CD4-positive, alpha-beta T cell (primary cell): ENCODE results near the gene NDST3. TPM values are rescaled to one million over a fixed set of nuclear protein-coding genes. Genes with fewer than 3 reads are reported as not detected.

ENCODE experiments used
- ATAC-seq: fragments of 200-7000 bp; cut with Tn5 transposase; one replicate; pipeline ENCODE4 v1.10.0; 2022; ENCODE audit warnings: mild to moderate bottlenecking; ENCODE audit not compliant: poor library complexity
- CTCF ChIA-PET: fragments of 350-600 bp; sonication (Branson Sonifier 250); formaldehyde crosslinking; loops from one replicate; lab custom pipeline; 2021; ENCODE audit warnings: antibody characterized with exemption, inconsistent platforms; lab: Charles Lee
- POLR2A ChIA-PET: fragments of 350-600 bp; sonication (Branson Sonifier 250); formaldehyde crosslinking; loops from one replicate; lab custom pipeline; 2021; ENCODE audit warnings: antibody characterized with exemption, inconsistent platforms; lab: Charles Lee
- DNase-seq, 14 experiments: peaks; one replicate each; pipeline ENCODE4 v3.0.0-alpha.2; 2013 to 2020; ENCODE audit warnings: mixed read lengths in 2 of 14
- H3K27ac ChIP-seq, 2 donors: one replicate each; pipeline versions ENCODE4 v1.5.1 to v1.7.0; 2013; ENCODE audit warnings: low read length in 2 of 2, low read depth in 1 of 2, mild to moderate bottlenecking in 1 of 2
- H3K27me3 ChIP-seq, 2 experiments: 1 replicate in 1 of 2; 2 replicates in 1 of 2; pipeline versions ENCODE4 v1.6.1 to v1.7.0; 2013; ENCODE audit warnings: low read length in 2 of 2, control low read depth in 1 of 2, mild to moderate bottlenecking in 1 of 2, moderate library complexity in 1 of 2; ENCODE audit not compliant: insufficient read depth in 2 of 2, control insufficient read depth in 1 of 2
- H3K36me3 ChIP-seq: one replicate; pipeline ENCODE4 v1.6.1; 2013; ENCODE audit warnings: low read length, control low read depth; ENCODE audit not compliant: insufficient read depth
- H3K4me1 ChIP-seq: one replicate; pipeline ENCODE4 v1.6.1; 2013; ENCODE audit warnings: low read length, control low read depth; ENCODE audit not compliant: insufficient read depth
- H3K4me3 ChIP-seq: one replicate; pipeline ENCODE4 v1.5.1; 2013; ENCODE audit warnings: mild to moderate bottlenecking, low read length, moderate library complexity
- H3K9me3 ChIP-seq, 2 experiments: 1 replicate in 1 of 2; 2 replicates in 1 of 2; pipeline versions ENCODE4 v1.6.1 to v1.7.0; 2013; ENCODE audit warnings: low read length in 2 of 2, mild to moderate bottlenecking in 2 of 2, control low read depth in 1 of 2, moderate library complexity in 1 of 2; ENCODE audit not compliant: control insufficient read depth in 1 of 2, insufficient read depth in 1 of 2
- H3K27ac Mint-ChIP-seq: one replicate; pipeline ENCODE4 v1.8.0; 2020; ENCODE audit warnings: mixed read lengths
- H3K27me3 Mint-ChIP-seq: one replicate; pipeline ENCODE4 v1.8.0; 2021; ENCODE audit warnings: mixed read lengths
- H3K36me3 Mint-ChIP-seq: one replicate; pipeline ENCODE4 v1.8.0; 2021; ENCODE audit warnings: low read depth, mixed read lengths
- H3K4me1 Mint-ChIP-seq: one replicate; pipeline ENCODE4 v1.8.0; 2021; ENCODE audit warnings: low read depth, mixed read lengths
- H3K4me3 Mint-ChIP-seq: one replicate; pipeline ENCODE4 v1.8.0; 2020; ENCODE audit warnings: mild to moderate bottlenecking, mixed read lengths
- H3K9me3 Mint-ChIP-seq: one replicate; pipeline ENCODE4 v1.8.0; 2020; ENCODE audit warnings: mixed read lengths
- CTCF ChIP-seq: fragments of 200-600 bp; IDR thresholded peaks from one replicate; pipeline ENCODE4 v1.8.0; 2022; ENCODE audit warnings: antibody characterized with exemption, mild to moderate bottlenecking
- intact Hi-C, 2 experiments: fragments of 100-400 bp; cut with DNase I in 1 of 2; cut with micrococcal nuclease in 1 of 2; formaldehyde crosslinking; loops; one replicate each; pipeline versions ENCODE4 v1.15.1 to v1.9.0; 2023 to 2025; cut with DNase I, micrococcal nuclease
- total RNA-seq, 174 experiments: library from RNA in 2 of 174; stranded (reverse) in 2 of 174; gene quantifications; one replicate each; pipeline ENCODE4 v1.2.3 and lab custom pipeline; 2021 to 2026

NDST3 gene
- total RNA-seq, 2 experiments from 2014 or later, result not detected

- H3K4me1 Mint-ChIP-seq, result no peaks in the 10 kb centered on the region
- no peak overlapping the region for H3K27ac Mint-ChIP-seq
- no peak for DNase-seq
- no peak overlapping the region for H3K27ac ChIP-seq
- H3K27me3 Mint-ChIP-seq, result no peaks in the 10 kb centered on the region
- H3K4me3 ChIP-seq, result no peak overlapping the region
- H3K4me1 ChIP-seq, result no peaks in the 10 kb centered on the region
- ATAC-seq, result no peak
- H3K4me3 Mint-ChIP-seq, result no peak overlapping the region
- ChIA-PET POLR2A (no interaction called here), CTCF (no interaction called here)
- H3K27me3 ChIP-seq, result no peaks in the 10 kb centered on the region
- H3K36me3 Mint-ChIP-seq, result no peaks in the 10 kb centered on the region
- no peaks in the 10 kb centered on the region for H3K9me3 ChIP-seq
- no peaks in the 10 kb centered on the region for H3K9me3 Mint-ChIP-seq
- TF ChIP-seq CTCF, result no peak
- no peaks in the 10 kb centered on the region for H3K36me3 ChIP-seq
- intact Hi-C loops, result no loop called here
These were observed 64.8 kb downstream of the NDST3 start for GRCh38 chr4:118099106-118099505.

GRCh38 chr4:118102195-118102594, 67.9 kb downstream of the NDST3 start:
- Histone ChIP-seq H3K36me3 (no peaks in the 10 kb centered on the region), H3K27ac (no peak overlapping the region), H3K4me1 (no peaks in the 10 kb centered on the region), H3K27me3 (no peaks in the 10 kb centered on the region), H3K9me3 (no peaks in the 10 kb centered on the region), H3K4me3 (no peak overlapping the region)
- intact Hi-C loops, result no loop called here
- POLR2A ChIA-PET, result no interaction called here
- Mint-ChIP-seq H3K4me1 (no peaks in the 10 kb centered on the region), H3K36me3 (no peaks in the 10 kb centered on the region), H3K27me3 (no peaks in the 10 kb centered on the region), H3K4me3 (no peak overlapping the region), H3K27ac (no peak overlapping the region), H3K9me3 (no peaks in the 10 kb centered on the region)
- no peak for TF ChIP-seq CTCF
- CTCF ChIA-PET, result no interaction called here
- ATAC-seq (no peak), DNase-seq (no peak)

GRCh38 chr4:118112117-118113046, 78.1 kb downstream of the NDST3 start:
- Histone ChIP-seq H3K27me3 (no peaks in the 10 kb centered on the region), H3K27ac (no peak overlapping the region), H3K36me3 (no peaks in the 10 kb centered on the region), H3K4me3 (no peak overlapping the region), H3K9me3 (no peaks in the 10 kb centered on the region), H3K4me1 (no peaks in the 10 kb centered on the region)
- H3K27me3 Mint-ChIP-seq, result no peaks in the 10 kb centered on the region
- ATAC-seq (no peak), DNase-seq (no peak)
- no peak overlapping the region for H3K27ac Mint-ChIP-seq
- no peak for TF ChIP-seq CTCF
- POLR2A ChIA-PET, result no interaction called here
- intact Hi-C loops, result no loop called here
- H3K4me1 Mint-ChIP-seq, result peaks cover 13% of the 10 kb centered on the region
- CTCF ChIA-PET, result no interaction called here
- H3K36me3 Mint-ChIP-seq, result no peaks in the 10 kb centered on the region
- no peaks in the 10 kb centered on the region for H3K9me3 Mint-ChIP-seq
- no peak overlapping the region for H3K4me3 Mint-ChIP-seq
